HG02981 (cell line): ENCODE results near the gene KIF11.

Source experiments
- ATAC-seq: cut with Tn5 transposase; IDR thresholded peaks from one replicate; pipeline ENCODE4 v1.9.1; 2021; ENCODE audit warnings: mild to moderate bottlenecking, moderate library complexity; ENCODE audit not compliant: unreplicated experiment

Gene KIF11

DNA sequence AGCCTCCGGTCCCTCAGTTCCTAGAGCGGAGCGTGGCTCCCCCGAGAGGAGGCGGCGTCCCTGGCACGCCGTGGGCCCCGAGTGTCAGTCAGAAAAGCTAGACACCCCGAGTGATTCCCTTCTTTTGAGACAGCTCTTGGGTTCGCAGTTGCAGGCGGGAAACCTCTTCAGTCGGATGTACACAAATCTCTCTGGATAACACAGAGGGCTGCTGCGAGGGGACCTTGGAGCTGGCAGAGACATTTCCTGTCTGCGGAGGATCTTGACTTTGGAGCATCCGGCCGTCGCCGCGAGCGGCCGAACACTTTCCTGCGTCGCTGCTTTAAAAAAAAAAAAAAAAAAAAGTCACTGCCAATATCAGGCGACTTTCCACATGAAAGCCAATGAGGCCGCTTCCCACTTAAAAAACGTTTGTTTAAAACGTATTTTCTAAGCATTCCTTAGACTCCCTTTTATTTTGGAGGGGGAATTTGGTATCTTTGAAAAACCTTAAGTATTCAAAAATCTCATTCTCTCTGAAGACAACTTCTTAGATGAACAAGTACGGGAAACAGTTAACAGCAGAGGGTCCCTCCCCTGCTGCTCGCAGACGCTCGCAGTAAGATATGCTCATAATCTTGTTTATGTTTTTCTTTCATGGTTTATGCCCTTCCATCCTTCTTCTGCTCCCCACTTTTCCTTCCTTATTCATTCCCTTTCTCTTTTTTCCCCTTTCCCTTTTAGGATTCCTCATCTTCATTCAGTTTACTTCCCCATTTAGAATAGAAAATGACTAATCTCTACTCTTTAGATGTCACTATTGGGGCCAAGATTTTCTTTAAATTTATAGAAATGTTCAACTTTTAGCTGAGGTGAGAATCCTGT lies 106.8 kb downstream of the KIF11 start:
- ATAC-seq, result no peak

DNA sequence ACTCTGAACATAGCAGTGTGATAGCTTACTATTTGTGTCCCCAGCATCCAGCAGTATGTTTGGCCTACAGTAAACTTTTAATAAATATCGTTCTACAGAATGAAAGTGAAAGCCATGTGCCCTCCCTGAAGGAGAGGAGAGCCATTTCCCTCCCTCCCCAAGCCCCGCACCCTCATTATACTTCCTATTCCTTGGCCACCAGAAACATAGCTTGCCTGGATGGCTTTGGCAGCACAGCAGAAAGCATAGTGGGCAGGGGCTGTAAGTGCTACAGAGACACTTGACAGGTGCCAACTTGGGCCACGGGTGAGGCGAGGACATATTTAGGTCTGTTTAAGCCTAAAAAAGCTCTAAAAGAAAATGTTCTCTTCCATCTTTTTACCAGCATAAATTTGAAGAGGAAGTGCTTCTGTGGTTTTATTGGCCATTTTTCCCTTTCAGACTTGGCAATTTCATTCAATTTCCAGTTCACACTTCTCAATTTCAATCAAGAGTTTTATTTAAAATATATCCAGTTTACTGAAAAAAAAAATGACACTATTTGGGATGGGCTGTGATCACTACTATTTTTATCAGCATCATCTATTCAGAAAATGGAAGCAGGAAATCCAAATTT lies 109.5 kb downstream of the KIF11 start:
- no peak for ATAC-seq
